Suprapubic skin (tissue), 4 donors: ENCODE measurements around the gene SPOCK3. TPM values are rescaled to one million over a fixed set of nuclear protein-coding genes. Genes with fewer than 3 reads are reported as not detected.
"Not testable (repeated sequence)": the region's sequence is repeated elsewhere in the genome, so short reads cannot be mapped to it uniquely, and the experiment has no call there.

ENCODE experiments used
- DNase-seq, 2 donors: peaks; one replicate each; pipeline ENCODE4 v3.0.0-alpha.2; 2019; ENCODE audit warnings: low spot score in 2 of 2
- H3K27ac ChIP-seq: fragments of 200-600 bp; sonication (generic); one replicate; pipeline ENCODE4 v1.5.1; 2019
- H3K27me3 ChIP-seq: fragments of 200-600 bp; sonication (generic); one replicate; pipeline ENCODE4 v1.5.1; 2019
- H3K36me3 ChIP-seq: fragments of 200-600 bp; sonication (generic); one replicate; pipeline ENCODE4 v1.5.1; 2019
- H3K4me1 ChIP-seq: fragments of 200-600 bp; sonication (generic); one replicate; pipeline ENCODE4 v1.5.1; 2019
- H3K4me3 ChIP-seq: fragments of 200-600 bp; sonication (generic); one replicate; pipeline ENCODE4 v1.5.1; 2019; ENCODE audit warnings: mild to moderate bottlenecking
- H3K9me3 ChIP-seq: fragments of 200-600 bp; sonication (generic); one replicate; pipeline ENCODE4 v1.5.1; 2019
- EP300 ChIP-seq: sonication (generic); formaldehyde crosslinking; IDR thresholded peaks from one replicate; pipeline ENCODE4 v1.6.1; 2017; ENCODE audit warnings: antibody characterized with exemption
- POLR2A ChIP-seq, 2 donors: fragments of 450-650 bp; IDR thresholded peaks; one replicate each; pipeline ENCODE4 v1.6.1; 2017; ENCODE audit warnings: antibody characterized with exemption in 2 of 2, mild to moderate bottlenecking in 2 of 2, moderate library complexity in 2 of 2
- POLR2AphosphoS5 ChIP-seq, 3 donors: sonication (generic); formaldehyde crosslinking; IDR thresholded peaks; one replicate each; pipeline ENCODE4 v1.6.1; 2017; ENCODE audit warnings: antibody characterized with exemption in 3 of 3
- whole genome bisulfite sequencing: methylation state at CpG from one replicate; pipeline ENCODE4 v1.1.5; 2018; 5-methylcytosine and 5-hydroxymethylcytosine counted together
- total RNA-seq, 4 donors: library from RNA; depleted of rRNA; stranded (reverse); fragments of >200 nt; gene quantifications; one replicate each; pipeline ENCODE4 v1.1.0, GENCODE V29; 2016
- TF ChIP-seq, protein P1 (sequence below), 2 donors: fragments of 200-600 bp in 1 of 2; fragments of 450-650 bp in 1 of 2; sonication (generic) in 1 of 2; IDR thresholded peaks; one replicate each; pipeline ENCODE4 v1.5.1; 2016 to 2019; ENCODE audit warnings: antibody characterized with exemption in 2 of 2, mild to moderate bottlenecking in 1 of 2, moderate library complexity in 1 of 2

Gene SPOCK3
- total RNA-seq, result not detected

DNA sequence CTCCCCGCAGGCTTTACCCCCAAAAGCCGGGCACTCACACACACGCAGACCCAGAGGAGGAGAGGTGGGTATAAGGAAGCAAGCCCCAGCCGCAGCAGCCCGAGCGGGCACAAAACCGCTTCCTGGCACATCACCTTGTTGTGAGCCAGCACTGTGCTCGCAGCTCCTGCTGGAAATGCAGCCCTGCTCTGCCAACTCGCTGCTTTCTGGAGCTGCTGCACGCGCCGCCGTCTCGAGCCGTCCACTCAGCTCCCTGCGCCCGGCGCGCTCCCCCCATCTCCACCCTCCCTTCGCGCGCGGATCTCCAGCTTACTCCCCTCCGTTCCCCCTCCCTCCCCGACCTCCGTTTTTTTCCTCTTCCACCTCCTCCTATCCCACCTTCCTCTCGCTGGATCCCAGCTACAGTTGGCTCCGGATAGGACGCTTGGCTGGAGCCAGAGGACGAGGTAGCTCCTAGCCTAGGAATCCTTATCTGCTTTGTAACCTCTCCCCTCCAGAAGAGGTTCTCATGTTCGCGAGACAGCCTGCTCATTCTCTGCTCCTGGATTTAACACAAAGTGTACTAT lies at the start of gene SPOCK3:
Gene SPOCK3, minus strand, starts transcription at position 179 of the 566 bp plus-strand sequence.
- Histone ChIP-seq H3K4me3 (peak within 1 kb of the TSS; percentile 44), H3K27ac (no peak within 1 kb of the TSS)
- 1% methylated on average over 32 of the region's 32 CpGs for WGBS

DNA sequence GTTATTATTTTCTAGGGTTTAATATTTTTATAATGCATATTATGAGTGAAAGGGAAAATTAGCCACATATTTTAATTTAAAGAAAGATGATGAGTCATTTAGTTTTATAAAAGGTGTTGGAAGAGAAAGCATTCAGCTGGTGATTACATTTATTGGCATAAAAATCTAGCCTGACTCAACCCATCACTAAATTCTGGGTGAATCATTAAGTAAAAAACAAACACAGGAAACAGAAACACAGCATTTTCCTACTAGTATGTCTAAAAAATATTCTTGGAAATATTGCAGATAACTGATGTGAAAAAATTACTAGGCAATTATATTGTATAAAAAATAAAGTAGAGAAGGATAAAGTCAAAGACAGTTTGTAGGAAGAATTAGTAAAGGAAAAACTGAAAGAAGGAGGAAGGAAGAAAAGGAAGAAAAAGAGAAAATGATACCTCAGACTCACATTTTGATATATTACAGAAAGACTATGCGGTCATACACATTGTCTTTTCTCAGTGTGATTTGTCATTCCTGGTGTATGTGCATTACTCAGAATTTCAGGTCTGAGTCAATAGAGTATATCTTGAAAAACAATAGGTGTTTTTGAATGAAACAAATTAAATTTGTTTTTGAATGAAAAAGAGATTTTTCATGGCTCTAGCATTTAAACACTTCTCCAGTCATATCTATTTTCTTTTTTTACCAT lies 48.0 kb upstream of the SPOCK3 start:
- TF ChIP-seq EP300 (no peak), POLR2AphosphoS5 (IDR thresholded peaks at IDR 0.05) (no peak), POLR2A (IDR thresholded peaks at IDR 0.05) (no peak)
- TF ChIP-seq, protein P1, sequence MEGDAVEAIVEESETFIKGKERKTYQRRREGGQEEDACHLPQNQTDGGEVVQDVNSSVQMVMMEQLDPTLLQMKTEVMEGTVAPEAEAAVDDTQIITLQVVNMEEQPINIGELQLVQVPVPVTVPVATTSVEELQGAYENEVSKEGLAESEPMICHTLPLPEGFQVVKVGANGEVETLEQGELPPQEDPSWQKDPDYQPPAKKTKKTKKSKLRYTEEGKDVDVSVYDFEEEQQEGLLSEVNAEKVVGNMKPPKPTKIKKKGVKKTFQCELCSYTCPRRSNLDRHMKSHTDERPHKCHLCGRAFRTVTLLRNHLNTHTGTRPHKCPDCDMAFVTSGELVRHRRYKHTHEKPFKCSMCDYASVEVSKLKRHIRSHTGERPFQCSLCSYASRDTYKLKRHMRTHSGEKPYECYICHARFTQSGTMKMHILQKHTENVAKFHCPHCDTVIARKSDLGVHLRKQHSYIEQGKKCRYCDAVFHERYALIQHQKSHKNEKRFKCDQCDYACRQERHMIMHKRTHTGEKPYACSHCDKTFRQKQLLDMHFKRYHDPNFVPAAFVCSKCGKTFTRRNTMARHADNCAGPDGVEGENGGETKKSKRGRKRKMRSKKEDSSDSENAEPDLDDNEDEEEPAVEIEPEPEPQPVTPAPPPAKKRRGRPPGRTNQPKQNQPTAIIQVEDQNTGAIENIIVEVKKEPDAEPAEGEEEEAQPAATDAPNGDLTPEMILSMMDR (IDR thresholded peaks at IDR 0.05), result no peak
- WGBS, result 92% methylated on average over 1 of the region's 1 CpG
- no peak overlapping the region for H3K4me3 ChIP-seq
- DNase-seq, result no peak
- H3K36me3 ChIP-seq, result no peaks in the 10 kb centered on the region
- no peaks in the 10 kb centered on the region for H3K4me1 ChIP-seq
- H3K27ac ChIP-seq, result no peak overlapping the region
- no peaks in the 10 kb centered on the region for H3K27me3 ChIP-seq
- no peaks in the 10 kb centered on the region for H3K9me3 ChIP-seq

More for the DNA sequence above, at the start of gene SPOCK3:
- Histone ChIP-seq H3K36me3 (no peaks in the 10 kb centered on the region), H3K27me3 (peaks cover 29% of the 10 kb centered on the region), H3K9me3 (no peaks in the 10 kb centered on the region), H3K4me1 (peaks cover 18% of the 10 kb centered on the region)
- no peak for DNase-seq
- TF ChIP-seq, protein P1 (IDR thresholded peaks at IDR 0.05), result no peak
- TF ChIP-seq POLR2A (IDR thresholded peaks at IDR 0.05), result no peak
- no peak for TF ChIP-seq EP300
- TF ChIP-seq POLR2AphosphoS5 (IDR thresholded peaks at IDR 0.05), result no peak

DNA sequence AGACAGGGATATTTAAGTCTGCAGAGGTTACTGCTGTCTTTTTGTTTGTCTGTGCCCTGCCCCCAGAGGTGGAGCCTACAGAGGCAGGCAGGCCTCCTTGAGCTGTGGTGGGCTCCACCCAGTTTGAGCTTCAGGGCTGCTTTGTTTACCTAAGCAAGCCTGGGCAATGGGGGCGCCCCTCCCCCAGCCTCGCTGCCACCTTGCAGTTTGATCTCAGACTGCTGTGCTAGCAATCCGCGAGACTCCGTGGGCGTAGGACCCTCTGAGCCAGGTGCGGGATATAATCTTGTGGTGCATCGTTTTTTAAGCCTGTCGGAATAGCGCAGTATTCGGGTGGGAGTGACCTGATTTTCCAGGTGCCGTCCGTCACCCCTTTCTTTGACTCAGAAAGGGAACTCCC lies 47.3 kb upstream of the SPOCK3 start:
- not testable (repeated sequence) for DNase-seq, H3K36me3 ChIP-seq, H3K4me3 ChIP-seq, H3K9me3 ChIP-seq, H3K4me1 ChIP-seq, H3K27ac ChIP-seq, H3K27me3 ChIP-seq
- WGBS, result 96% methylated on average over 13 of the region's 13 CpGs

DNA sequence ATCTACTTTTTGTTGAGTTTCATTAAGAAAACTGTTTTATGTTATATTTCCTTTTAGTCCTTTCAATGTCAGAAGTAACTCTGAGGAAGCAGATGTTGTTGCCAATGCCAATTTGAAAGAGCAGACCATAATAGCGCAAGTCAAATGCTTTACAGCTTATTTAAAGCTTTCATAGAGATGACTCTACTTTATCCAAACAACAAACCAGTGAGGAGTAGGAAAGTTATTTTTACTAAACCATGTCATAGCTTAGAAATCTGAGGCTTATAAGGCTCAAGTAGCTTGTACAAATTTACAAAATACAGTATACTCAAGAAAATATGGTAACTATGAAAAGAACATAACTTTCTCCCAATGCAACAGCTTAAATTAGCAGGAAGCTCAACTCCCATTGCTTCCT lies 40.1 kb upstream of the SPOCK3 start:
- Histone ChIP-seq H3K36me3 (no peaks in the 10 kb centered on the region), H3K4me3 (no peak overlapping the region), H3K27me3 (no peaks in the 10 kb centered on the region), H3K27ac (no peak overlapping the region), H3K4me1 (no peaks in the 10 kb centered on the region), H3K9me3 (no peaks in the 10 kb centered on the region)
- TF ChIP-seq EP300, result no peak
- TF ChIP-seq, protein P1 (IDR thresholded peaks at IDR 0.05), result no peak
- no peak for TF ChIP-seq POLR2AphosphoS5 (IDR thresholded peaks at IDR 0.05)
- no peak for TF ChIP-seq POLR2A (IDR thresholded peaks at IDR 0.05)
- 68% methylated on average over 1 of the region's 1 CpG for WGBS
- no peak for DNase-seq

DNA sequence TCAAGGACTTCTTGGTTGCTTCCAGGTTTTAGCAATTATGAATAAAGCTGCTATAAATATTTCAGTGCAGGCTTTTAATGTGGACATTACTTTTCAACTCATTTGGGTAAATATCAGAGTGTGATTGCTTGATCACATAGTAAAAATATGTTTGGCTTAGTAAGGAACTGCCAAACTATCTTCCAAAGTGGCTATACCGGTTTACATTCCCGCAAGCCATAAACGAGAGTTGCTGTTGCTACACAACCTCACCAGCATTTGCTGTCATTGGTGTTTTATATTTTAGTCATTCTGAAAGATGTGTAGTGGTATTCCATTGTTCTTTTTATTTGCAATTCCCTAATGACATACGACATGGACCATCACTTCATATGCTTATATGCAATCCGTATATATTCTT lies 30.9 kb upstream of the SPOCK3 start:
- no peak for DNase-seq
- 72% methylated on average over 5 of the region's 5 CpGs for WGBS
- H3K27ac ChIP-seq, result no peak overlapping the region
- H3K36me3 ChIP-seq, result no peaks in the 10 kb centered on the region
- H3K4me3 ChIP-seq, result no peak overlapping the region
- H3K4me1 ChIP-seq, result no peaks in the 10 kb centered on the region
- TF ChIP-seq EP300 (no peak), POLR2A (IDR thresholded peaks at IDR 0.05) (no peak), POLR2AphosphoS5 (IDR thresholded peaks at IDR 0.05) (no peak)
- TF ChIP-seq, protein P1 (IDR thresholded peaks at IDR 0.05), result no peak
- no peaks in the 10 kb centered on the region for H3K27me3 ChIP-seq
- H3K9me3 ChIP-seq, result no peaks in the 10 kb centered on the region
